ENCODE measurements around the gene SIK3. TPM values are rescaled to one million over a fixed set of nuclear protein-coding genes. Genes with fewer than 3 reads are reported as not detected.

The SIK3 gene
- total RNA-seq, 1 experiment from 2014 or later, result 9.2 TPM

DNA sequence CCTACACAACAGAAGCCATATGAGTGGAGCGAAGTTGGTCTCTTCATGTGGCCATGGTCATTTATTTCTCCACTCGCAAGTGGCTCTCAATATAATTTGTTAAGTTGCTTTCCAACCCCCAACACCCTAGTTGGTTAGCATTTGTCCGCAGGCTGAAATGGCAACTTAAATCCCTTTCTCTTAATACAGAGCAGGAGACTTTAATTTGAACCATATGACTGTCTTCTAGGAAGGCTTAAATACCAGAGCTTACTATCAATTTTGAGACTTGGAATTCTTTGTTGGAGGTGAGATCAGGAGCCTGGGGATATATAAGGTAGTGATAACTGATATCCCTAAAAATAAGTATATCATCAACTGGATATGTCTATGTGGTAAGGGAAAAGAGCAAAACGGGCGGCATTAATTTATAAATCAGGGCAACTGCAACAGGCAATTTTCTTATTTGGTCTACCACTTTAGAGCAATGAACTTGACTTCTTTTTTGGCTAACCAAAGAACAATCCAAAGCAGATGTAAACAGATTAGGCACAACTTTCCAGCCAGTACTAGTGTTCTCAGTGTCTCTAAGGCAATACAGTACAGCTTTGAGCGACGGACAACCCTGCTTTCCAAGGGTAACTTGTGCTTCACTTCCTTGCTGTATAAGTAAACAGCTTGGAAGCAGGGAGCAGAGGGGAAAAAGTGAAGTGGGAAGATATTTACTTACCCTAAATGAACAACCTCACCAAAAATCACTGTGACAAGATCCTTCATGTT is 186.1 kb downstream of the SIK3 start:
- in situ Hi-C loops (cut with HindIII; ENCODE audit: low pct_unique_long_range_greater_than_20kb, low sequenced_read_pairs), result no loop called here
- DNase-seq (ENCODE audit: low read depth, low spot score), result no peak

DNA sequence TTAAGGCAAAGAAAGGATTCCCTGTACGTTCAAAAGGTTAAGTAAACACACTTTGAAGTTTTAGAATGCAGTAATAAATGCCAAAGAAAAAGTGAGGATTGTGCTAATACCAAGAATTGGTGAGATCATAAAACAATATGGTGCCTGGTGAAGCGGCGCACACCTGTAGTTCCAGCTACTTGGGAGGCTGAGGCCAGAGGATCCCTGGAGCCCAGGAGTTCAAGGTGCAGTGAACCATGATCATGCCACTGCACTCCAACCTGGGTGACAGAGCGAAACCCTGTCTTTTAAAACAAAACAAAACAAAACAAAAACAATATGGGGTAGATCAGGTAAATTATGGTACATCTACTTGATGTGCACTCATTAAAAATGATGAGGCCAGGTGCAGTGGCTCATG is 187.4 kb downstream of the SIK3 start:
- no peak for DNase-seq (ENCODE audit: low read depth, low spot score)
- in situ Hi-C loops (cut with HindIII; ENCODE audit: low pct_unique_long_range_greater_than_20kb, low sequenced_read_pairs), result no loop called here

DNA sequence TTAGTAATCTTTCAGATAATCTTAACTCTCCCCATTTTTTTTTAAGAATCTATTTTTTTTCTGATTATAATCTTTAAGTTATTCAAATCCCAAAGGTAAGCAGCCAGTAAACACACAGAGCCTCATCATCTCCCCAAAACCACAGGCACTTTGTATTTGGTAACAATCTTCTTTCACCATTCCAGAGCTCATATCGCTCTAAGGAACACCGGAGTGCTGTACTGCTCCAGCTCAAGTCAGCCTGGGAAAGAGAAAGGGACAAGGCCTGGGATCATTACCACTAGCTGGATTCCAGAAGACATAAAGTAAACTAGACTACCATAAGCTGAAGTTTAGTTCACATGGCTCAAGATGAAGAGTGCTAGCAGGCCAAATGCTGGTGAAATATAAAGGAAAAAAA is 187.8 kb downstream of the SIK3 start:
- no peak for DNase-seq (ENCODE audit: low read depth, low spot score)
- in situ Hi-C loops (cut with HindIII; ENCODE audit: low pct_unique_long_range_greater_than_20kb, low sequenced_read_pairs), result no loop called here

DNA sequence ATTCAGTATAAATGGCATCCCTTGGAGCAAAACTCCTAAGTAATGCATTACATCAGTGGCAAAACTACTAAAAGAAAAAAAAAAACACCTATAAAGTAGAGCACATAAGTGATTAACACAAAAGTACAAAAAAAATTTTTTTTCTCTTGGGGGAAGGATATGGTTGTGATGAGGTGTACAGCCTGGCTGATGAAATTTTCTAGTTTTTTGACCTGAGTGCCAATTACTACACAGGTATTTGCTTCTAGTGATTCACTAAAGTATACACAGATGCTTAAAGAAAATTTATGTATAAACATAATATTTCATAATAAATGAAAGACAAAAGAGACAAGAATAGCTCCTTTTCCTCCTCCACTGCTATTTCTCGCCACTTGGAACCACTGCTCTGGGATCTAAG is 189.0 kb downstream of the SIK3 start:
- no peak for DNase-seq (ENCODE audit: low read depth, low spot score)
- in situ Hi-C loops (cut with HindIII; ENCODE audit: low pct_unique_long_range_greater_than_20kb, low sequenced_read_pairs), result no loop called here

DNA sequence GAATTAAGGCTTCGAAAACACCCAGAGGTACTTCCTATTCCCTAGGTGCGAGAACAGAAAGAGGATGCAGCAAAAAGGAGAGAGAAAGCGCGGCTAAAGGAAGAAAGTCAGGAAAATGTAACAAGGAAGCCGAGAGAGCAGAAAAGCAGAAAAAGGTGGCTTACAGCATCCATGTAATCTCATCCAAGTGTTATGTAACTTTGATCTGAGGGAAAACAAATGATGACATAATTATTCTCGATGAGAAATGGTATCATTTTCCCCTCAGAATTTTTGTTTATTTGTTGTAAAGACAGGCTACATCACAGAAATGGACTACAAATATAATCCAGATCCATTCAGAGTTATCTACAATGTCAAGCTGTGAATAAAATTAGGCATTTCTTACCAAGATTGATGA is 191.7 kb downstream of the SIK3 start:
- DNase-seq (ENCODE audit: low read depth, low spot score), result no peak
- in situ Hi-C loops (cut with HindIII; ENCODE audit: low pct_unique_long_range_greater_than_20kb, low sequenced_read_pairs), result no loop called here

DNA sequence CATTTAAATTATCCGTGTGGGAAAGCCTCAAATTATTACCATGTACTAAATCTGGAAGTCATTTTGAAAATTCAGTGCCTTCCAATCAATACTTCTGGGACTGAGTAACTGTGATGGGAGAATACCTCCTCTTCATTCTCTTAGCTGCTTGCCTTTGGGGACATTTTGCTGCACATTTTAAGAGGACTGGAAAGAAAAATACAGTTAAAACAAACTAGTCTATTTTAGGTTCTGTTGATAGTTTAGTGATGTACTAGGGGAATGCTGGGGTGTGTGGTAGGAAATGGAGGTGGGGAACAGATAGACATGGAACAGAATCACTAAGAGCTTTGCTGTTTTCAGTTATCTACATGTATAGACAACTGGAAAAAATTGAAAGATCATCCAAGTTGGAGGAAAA is 195.1 kb downstream of the SIK3 start:
- DNase-seq (ENCODE audit: low read depth, low spot score), result no peak
- in situ Hi-C loops (cut with HindIII; ENCODE audit: low pct_unique_long_range_greater_than_20kb, low sequenced_read_pairs), result no loop called here

DNA sequence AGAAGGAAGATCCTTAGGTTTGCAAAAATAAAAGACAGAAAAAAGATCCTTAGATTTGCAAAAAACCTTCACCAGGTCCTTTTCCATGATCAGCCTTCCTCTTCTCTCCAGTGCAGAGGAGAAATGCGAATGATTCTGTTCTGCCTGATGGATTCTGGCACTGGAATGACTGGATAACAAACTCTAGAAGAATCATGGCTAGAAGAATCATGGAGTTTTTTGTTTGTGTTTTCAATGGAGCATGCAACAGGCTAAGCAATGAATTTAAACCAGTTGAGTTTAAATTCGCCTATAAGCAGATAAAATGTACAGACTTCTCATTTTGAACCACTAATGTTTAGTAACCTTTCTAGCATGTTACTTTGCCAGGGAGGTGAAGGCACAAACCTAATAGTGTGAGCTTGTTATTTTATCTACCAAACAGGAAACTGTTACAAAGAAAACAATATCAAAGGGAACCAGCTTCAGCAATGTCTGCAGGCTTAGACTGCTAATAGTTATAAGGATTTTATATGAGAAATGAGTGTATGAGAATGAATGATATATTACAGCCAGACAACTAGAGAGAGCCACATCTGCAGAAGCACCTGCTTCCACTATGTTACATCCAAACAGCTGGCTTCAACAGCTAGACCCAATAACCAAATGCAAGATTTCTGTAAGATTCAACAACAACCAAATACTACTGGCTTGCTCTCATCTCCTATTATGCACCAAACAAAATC is 196.1 kb downstream of the SIK3 start:
- in situ Hi-C loops (cut with HindIII; ENCODE audit: low pct_unique_long_range_greater_than_20kb, low sequenced_read_pairs), result no loop called here
- no peak for DNase-seq (ENCODE audit: low read depth, low spot score)

DNA sequence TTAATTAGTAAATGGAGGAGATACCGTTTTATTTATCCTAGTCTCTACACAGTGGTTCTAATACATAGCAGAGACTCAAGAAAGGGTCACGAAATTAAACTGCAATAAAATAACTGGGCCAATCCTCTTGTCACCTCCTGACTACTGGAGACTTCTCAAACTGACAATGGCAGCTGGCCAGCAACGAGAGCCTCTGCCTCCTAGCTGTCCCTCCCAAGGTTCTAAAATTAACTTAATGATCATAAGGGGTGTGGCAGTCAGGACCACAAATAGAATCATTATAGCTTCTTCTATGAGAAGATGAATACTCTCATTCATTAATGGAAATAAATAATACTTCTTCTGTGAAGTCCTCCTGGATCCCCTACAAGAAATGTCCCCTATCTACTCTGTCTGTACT is 197.0 kb downstream of the SIK3 start:
- peak; percentile 32 for DNase-seq (ENCODE audit: low read depth, low spot score)
- in situ Hi-C loops (cut with HindIII; ENCODE audit: low pct_unique_long_range_greater_than_20kb, low sequenced_read_pairs), result no loop called here

DNA sequence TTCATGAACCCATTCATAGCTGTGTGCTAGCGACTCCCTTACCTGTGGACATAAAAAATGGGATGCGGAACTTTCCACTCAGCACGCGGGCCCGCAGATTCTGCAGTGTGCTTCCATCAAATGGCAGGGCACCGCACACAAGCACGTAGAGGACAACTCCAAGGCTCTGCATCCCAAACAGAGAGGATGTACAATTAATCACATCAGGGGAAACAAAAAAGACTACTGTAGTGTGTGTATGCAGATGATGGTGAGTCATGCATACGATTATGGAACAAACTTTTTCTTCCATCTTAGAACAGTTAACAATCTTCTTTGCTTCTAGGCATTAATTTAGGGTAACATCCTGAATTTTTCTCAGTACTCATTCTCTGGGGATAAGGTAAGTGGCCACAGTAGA is 202.0 kb downstream of the SIK3 start:
- in situ Hi-C loops (cut with HindIII; ENCODE audit: low pct_unique_long_range_greater_than_20kb, low sequenced_read_pairs), result no loop called here
- peak; percentile 12 for DNase-seq (ENCODE audit: low read depth, low spot score)

DNA sequence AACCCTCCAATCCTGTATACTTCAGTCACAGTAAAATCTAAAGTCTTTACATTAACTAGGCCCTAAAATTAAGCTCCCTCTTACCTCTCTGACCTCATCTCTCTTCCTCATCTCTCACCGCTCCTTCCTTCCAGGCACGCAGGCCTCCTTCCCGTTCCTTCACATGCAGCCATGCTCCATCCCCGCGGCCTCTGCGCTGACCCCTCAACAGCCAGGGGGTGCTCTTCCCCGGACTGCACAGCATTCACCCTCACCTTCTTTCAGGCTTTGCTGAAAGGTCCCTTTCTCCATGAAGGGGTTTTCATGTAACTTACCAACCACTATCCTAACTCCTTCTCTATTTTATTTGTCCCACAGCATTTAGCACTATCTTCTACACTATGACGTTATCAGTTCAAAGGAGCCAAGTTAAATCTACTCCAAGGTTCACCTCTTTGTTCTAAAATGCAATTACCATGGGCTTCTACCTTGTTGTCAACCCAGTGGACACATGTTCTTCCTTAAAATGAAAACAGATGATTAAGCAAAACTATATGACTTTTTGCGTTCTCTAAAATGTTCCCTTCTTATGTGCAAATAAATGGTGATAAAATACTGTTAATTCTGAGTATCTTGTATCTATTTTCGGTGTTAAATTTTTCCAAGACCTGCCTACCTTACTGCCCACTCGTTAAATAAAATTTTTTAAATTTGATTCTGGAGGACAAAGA is 203.0 kb downstream of the SIK3 start:
- DNase-seq (ENCODE audit: low read depth, low spot score), result peak; percentile 8

DNA sequence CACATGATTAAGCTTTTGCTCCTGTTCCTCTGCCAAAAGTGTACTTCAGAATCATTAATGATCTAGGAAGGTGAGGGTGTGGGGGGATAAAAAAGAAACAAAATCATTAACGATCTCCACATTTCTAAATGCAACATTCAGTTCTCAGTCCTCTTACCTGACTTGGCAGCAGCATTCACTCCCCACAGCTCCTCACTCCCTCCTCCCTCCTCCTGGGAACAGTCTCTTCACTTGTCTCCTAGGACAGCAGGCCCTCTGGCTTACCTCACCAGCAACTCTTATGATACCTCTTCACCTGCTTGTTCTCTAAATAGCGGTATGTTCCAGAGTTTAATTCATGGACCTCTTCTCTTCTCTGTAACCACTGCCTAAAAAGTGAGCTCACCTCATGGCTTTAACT is 204.3 kb downstream of the SIK3 start:
- no peak for DNase-seq (ENCODE audit: low read depth, low spot score)
- in situ Hi-C loops (cut with HindIII; ENCODE audit: low pct_unique_long_range_greater_than_20kb, low sequenced_read_pairs), result no loop called here

More for the DNA sequence above, 203.0 kb downstream of the SIK3 start:
- in situ Hi-C loops (cut with HindIII; ENCODE audit: low pct_unique_long_range_greater_than_20kb, low sequenced_read_pairs), result no loop called here

DNA sequence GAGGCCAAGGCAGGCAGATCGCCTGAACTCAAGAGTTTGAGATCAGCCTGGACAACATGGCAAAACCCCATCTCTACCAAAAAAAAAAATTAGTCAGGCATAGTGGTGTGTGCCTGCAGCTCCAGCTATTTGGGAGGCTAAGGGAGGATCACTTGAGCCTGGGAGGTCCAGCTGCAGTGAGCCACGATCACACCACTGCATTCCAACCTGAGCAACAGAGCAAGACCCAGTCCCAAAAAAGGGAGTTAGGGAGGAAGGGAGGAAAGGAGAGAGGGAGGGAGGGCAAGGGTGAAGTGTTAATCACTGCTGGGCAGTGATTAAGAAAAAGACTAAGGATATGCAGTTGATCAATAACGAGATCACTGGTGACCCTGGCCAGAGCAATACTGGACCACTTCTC is 204.8 kb downstream of the SIK3 start:
- in situ Hi-C loops (cut with HindIII; ENCODE audit: low pct_unique_long_range_greater_than_20kb, low sequenced_read_pairs), result no loop called here
- no peak for DNase-seq (ENCODE audit: low read depth, low spot score)

DNA sequence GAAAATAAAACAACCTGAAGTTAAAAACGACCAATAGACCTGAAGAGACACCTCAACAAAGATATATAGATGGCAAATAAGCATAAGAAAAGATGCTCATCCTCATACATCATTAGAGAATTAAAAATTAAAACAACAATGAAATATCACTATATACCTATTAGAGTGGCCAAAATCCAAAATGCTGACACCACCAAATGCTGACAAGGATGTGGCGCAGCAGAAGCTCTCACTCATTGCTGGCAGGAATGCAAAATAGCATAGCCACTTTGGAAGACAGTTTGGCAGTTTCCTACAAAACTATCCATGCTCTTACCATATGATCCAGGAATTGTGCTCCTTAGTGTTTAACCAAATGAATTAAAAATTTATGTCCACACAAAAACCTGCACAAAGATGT is 205.9 kb downstream of the SIK3 start:
- in situ Hi-C loops (cut with HindIII; ENCODE audit: low pct_unique_long_range_greater_than_20kb, low sequenced_read_pairs), result no loop called here
- DNase-seq (ENCODE audit: low read depth, low spot score), result no peak

DNA sequence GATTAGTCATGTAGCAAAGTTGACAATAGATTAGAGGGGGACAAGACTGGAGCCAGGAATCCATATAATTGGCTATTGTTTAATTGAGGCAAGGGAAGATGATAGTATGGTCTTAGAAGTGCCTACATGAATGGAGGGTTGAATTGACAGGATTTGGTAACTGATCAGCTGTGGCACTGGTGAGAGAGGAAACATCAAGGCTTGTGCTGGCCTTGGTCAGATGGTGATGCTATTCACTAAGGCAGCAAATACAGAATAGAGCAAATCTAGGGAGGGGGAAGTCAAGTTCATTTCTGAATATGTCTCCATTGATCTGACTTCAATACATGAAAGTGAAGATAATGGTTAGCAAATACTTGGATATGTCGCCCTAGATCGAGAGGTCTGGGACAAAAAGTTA is 206.5 kb downstream of the SIK3 start:
- no peak for DNase-seq (ENCODE audit: low read depth, low spot score)
- in situ Hi-C loops (cut with HindIII; ENCODE audit: low pct_unique_long_range_greater_than_20kb, low sequenced_read_pairs), result no loop called here

DNA sequence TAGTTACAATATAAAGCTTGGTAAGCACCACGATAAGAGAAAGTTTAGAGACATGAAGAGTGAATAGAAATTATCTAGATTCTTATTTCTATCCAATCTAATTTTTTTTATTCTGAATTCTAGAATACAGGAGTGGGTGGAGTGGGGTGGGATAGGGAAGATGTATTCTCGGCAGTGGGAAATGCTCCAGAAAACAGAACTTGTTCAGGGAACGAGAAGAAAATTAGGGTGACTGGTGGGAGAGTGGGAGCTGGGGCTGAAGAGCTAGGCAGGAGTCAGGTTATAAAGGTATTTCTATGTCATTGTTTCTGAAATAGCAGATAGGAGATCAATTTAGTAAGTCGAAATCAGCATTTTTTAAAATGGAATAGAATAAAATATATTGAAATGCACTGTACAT is 207.6 kb downstream of the SIK3 start:
- in situ Hi-C loops (cut with HindIII; ENCODE audit: low pct_unique_long_range_greater_than_20kb, low sequenced_read_pairs), result no loop called here
- DNase-seq (ENCODE audit: low read depth, low spot score), result no peak

DNA sequence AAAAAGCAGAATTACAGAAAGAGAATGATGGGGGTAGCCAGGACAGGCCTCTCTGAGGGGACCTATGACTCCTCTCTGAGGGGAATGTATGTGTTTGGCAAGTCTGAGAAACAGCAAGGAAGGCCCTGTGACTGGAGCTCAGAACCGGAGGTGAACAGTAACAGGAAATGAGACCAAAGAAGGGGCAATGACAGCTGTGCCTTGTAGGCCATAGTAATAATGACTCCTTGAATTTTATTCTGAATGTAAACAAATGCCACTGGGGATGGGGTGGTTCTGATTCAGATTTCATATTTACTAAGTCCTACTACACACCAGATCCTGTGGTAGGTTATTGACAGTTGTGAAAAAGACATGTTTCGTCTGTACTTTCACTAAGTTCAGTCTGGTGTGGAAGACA is 208.0 kb downstream of the SIK3 start:
- DNase-seq (ENCODE audit: low read depth, low spot score), result no peak
- in situ Hi-C loops (cut with HindIII; ENCODE audit: low pct_unique_long_range_greater_than_20kb, low sequenced_read_pairs), result no loop called here

DNA sequence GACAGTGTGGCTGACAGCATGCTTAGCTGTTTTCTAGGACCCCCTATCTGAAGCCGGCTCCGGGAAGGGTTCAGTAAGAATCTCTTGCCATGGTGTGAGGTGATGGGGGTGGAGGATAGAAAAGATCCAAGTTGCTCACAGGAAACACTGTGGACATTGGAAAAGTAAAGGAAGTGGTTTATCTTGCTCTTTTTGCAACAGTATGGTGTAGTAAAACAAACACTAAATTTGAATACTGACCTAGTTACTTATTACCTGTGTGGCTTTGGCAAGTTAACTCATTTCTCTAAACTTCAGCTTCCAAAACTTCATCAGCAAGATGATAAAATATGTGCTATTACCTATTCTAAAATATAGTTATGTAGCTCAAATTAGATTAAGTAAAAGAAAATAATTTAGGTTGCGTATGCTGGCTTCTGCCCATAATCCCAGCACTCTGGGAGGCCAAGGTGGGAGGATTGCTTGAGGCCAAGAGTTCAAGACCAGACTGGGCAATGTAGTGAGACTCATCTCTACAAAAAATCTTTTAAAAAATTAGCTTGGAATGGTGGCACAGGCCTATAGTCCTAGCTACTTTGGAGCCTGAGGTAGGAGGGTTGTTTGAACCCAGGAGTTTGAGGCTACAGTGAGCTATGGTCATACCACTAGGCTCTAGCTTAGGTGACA is 209.2 kb downstream of the SIK3 start:
- no peak for DNase-seq (ENCODE audit: low read depth, low spot score)
- in situ Hi-C loops (cut with HindIII; ENCODE audit: low pct_unique_long_range_greater_than_20kb, low sequenced_read_pairs), result no loop called here

DNA sequence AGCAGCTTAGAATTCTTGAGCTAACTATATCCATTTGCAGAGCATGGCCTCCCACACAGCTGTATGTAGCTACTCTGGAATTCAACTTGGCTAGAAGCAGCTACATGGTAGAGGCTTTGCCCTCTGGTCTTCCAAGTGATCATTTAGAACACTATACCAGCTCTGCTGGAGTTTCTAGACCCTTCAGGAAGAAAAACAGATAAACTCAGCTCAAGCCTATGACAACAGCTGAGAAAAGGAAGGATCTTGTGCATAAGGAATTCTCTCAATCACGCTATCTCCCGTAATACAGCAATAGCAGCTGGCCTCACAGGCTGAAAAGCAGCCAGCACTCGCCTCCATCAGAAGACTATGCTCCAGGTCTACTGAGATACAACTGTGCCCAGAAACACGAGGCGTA is 210.2 kb downstream of the SIK3 start:
- DNase-seq (ENCODE audit: low read depth, low spot score), result no peak
- in situ Hi-C loops (cut with HindIII; ENCODE audit: low pct_unique_long_range_greater_than_20kb, low sequenced_read_pairs), result no loop called here
